ENCODE results near the gene FERMT1.

The FERMT1 gene, protein sequence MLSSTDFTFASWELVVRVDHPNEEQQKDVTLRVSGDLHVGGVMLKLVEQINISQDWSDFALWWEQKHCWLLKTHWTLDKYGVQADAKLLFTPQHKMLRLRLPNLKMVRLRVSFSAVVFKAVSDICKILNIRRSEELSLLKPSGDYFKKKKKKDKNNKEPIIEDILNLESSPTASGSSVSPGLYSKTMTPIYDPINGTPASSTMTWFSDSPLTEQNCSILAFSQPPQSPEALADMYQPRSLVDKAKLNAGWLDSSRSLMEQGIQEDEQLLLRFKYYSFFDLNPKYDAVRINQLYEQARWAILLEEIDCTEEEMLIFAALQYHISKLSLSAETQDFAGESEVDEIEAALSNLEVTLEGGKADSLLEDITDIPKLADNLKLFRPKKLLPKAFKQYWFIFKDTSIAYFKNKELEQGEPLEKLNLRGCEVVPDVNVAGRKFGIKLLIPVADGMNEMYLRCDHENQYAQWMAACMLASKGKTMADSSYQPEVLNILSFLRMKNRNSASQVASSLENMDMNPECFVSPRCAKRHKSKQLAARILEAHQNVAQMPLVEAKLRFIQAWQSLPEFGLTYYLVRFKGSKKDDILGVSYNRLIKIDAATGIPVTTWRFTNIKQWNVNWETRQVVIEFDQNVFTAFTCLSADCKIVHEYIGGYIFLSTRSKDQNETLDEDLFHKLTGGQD

DNA sequence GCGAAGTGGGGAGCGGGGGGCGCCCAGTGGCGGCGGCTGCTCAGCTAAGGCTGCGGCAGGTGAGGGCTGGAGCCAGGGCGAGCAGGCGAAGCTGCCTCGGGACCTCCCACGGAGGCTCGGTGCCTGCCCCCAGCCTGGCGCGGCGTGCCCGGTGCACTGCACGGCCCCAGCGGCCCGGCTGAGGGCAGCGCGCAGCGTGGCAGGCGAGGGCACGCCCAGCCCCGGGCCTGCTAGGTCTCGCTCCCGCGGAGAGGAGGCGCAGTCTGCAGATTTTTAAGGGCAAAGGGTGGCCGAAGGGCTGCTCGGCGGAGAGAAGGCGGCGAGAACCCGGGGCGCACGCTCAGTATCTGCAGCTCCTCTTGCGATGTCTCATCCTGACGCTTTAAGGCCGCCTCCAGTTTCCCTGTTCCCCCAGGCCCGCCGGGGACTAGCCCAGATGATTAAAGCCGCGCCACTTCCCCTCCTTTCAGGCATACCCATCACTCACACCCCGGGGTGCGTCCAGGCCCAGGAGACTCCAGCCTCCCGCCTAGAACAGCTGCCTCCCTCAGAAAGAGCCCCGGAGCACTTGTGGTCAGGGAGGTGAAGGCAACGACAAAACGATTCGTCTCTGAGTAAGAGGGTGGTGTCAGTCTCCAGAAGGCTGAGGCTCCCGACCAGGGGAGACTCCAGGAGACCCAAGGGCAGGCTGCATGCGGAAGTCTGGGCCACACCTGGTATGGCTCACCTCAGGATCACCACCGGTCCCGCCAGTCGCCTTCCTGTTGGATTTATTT, at the start of gene FERMT1:
TSS of gene FERMT1 (minus strand) at position 158 of the 776 bp plus-strand sequence. CDS start 3,476 bp downstream, outside the sequence.
- DNase-seq = peak; percentile 61

DNA sequence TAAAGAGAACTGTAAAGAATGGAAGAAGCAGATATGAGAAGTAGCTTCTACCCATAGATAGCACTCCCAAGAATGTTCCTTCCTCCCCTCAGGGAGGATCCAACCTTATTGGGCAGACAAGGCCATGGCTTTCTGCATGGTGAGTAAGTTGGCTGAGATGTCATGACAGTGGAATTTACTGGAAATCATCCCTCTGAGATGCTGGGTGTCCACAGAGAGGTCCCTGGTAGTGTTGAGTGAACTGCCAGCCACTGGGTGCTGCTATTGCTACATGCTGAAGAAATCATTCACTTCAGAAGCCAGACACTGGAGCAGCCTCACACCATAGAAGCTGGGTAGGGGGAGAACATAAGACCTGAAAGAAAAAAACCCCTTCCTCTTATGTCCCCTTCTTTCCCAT, 46.4 kb upstream of the FERMT1 start:
- no peak for DNase-seq

DNA sequence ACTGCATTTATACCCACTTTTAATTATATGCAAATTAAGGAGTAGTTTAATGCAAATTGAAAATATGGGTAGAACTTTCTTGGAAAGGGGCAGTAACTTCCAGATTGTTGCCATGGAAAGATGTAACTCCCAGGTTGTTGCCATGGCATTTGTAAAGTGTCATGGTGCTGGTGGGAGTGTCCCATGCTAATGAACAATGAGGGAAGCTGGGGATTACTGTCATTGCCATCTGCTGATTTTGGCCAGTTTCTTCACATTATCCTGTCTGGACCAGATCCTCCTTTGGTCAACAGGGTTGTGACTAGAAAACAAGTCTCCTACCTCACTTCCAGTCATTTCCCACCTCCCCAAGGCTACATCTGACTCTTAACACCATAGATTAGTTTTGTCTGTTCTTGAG, 45.4 kb upstream of the FERMT1 start:
- DNase-seq = no peak

DNA sequence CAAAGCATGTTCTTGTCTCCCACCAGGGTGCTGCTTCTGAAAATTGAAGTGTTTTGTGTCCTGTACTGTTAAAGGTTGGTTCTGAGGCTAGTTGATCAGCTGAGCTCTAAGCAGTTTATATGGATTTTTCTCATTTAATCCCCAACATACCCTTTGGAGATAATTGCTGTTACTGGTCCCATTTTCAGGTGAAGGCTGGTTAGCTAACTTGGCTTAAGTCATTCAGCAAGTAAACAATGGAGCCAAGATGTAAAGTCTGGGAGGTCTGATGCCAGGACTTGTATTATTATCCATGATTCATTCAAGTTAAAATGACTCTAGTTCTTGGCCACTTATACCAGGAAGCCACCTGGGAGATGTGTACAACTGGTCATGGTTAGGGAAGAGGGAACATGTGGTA, 42.5 kb upstream of the FERMT1 start:
- no peak for DNase-seq

DNA sequence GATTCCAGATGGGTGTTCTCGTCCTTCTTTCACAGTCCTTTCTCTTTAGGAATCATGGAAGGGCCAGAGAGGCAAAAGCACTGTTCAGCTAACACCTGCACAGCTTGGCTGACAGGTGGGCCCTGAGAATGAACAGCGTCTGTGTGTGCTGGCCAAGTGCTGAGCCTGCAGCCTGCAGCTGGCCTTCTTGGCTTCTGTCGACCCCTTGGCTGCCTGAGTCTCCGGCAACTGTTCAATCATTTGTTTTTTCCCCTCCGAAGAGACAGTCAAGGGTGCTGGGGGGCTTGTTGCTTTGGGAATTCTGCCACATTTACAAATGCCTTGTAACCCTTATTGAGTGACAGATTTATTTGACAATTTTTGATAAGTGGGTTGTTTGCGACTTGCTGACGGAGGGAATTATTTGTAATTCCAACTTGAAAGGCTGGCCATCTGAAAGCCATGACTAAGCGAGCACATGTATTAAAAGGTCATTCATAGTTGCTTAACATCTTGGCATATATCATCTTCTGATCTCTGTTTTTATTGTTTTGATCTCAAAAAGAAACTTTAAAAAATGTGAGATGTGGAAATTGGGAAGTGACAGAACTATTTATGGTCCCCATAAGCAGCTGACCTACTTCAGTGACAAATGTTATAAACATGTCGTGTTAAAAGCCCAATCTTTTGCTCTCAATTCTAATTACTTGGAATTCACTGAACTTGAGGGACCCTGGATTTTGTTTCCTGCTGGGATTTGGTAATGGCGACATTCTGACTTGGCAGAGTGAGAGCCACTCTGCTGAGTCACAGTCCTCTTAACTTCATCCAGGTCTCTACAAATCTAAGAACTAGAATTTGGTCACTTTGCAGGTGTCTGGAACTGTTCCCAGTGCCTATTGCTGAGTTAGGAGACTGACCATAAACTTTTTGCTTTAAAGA, 41.9 kb upstream of the FERMT1 start:
- no peak for DNase-seq

DNA sequence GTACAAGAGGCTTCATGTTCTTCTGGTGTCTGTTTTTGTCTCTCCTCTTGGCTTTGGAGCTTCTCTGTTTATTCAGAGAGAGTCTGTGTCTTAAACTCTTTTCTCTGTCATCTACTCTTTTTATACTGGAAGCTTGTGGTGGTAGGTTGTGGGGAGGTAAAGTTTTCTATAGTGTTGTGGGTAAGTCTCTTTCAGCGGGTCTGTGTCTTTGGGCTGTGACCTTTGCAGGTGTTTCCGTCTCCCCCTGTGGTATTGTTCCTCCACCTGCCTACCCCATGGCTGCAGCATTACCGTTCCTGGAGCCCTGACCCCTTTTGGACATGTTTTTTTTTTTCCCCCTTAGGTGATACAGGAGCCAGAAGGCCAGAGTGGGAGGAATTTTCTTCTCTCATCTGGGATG, 37.9 kb upstream of the FERMT1 start:
- no peak for DNase-seq

DNA sequence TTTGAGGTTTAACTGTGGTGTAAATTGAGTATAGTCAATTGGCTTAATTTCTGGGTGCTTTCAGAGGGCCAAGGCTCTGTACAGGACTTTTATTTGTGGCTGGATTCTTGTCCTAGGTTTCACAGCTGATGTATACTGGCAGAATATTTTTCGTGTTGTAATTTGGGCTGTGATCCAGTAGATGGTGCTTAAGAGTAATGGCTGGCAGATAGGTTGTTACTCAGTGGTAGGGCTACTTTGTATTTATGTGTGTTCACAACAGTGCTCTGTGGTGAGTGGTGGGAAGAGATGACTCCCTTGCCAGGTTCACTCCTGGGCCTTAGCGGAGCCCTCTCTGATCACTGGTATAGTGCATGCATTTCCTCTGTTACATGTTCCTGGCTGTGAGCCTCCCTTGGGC, 34.5 kb upstream of the FERMT1 start:
- no peak for DNase-seq

DNA sequence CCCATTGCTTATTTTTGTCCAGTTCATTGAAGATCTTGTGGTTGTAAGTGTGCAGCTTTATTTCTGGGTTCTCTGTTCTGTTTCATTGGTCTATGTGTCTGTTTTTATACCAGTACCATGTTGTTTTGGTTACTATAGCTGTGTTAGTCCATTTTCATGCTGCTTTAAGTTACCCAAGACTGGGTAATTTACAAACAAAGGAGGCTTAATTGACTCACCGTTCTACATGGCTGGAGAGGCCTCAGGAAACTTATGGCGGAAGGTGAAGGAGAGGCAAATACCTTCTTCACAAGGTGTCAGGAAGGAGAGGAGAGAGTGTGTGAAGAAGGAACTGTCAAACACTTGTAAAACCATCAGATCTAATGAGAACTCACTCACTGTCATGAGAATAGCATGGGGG, 29.9 kb upstream of the FERMT1 start:
- peak; percentile 43 for DNase-seq

DNA sequence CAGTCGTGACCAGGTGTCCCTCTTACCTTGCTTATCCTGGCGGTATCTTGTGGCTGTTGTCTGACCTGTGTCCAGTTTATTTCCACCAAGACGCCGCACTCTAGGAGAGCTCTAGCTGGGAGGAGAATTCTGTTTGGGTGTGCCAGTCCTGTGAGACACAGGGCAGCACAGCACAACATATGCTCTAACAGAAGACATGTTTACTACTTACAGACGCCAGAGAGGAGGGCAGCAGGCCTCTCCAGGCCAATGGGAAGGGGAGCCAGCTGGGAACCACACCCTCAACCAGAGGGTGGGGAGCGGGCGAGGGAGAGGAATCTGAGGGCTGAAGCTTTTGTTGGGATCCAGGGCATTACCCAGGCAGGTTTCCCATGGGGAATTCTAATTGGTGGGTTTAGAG, 25.2 kb upstream of the FERMT1 start:
- no peak for DNase-seq

DNA sequence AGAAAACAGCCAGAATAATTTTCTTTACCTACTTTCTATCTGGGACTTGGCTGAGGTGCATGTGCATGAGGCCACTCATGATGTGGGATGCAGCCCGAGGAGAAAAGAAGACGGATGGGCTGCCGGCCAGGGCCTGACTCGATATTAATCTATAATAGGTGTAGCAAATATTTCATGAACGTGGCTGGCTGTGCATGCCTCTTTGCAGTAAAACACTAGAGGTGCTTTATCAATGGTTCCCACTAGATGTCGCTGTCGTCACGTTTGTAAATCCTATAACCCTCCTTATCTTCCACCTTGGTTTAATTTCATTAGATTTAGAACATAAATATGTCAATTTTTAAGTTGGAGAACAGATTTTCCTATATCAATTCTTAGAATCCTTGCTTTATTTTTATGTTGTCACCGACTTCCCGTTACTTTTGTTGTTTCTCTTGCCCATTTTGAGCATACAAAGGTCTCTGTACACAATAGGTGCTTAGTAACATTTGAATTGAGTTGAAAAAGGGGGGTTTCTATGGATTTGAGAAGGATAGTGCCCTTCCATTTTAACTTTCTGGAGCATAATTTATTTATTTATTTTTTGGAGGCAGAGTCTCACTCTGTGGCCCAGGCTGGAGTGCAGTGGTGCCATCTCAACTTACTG, 19.6 kb upstream of the FERMT1 start:
- DNase-seq = peak; percentile 74

DNA sequence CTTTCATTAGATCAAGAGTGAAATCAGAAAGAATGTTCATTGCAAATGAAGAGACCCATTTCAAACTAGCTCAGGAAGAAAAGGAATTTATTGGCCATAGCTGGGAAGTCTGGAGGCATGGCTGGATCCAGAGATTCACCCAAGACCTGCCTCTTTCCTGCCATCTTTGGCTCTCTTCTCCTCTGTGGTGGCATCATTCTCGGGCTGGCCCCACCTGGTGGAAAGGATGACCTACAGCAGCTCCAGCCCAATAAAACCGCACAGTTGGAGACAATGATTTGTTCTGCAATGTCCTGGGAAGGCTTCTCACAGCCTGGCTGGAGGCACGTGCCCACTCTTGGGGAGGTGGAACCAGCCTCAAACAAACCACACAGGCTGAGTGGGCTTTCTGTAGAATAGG, 18.1 kb upstream of the FERMT1 start:
- DNase-seq = no peak

DNA sequence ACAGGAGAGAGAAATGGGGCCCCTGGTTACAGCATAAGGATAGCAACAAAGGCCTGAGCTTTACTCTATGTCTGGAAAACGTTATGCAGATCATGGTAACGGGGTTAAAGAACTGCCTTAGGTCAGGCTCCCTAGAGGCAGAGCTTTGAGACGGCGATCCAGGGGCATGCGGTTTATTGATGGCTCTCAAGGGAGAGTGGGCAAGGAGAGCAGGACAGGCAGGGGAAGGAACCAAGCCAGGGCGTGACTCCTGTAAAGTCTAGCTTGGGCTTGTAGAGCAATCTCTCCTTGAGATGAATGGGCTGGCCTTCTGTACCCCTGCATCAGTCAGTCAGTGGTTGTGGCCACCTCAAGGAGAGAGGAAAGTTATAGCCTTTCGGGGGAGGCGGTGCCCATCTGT, 12.5 kb upstream of the FERMT1 start:
- no peak for DNase-seq

DNA sequence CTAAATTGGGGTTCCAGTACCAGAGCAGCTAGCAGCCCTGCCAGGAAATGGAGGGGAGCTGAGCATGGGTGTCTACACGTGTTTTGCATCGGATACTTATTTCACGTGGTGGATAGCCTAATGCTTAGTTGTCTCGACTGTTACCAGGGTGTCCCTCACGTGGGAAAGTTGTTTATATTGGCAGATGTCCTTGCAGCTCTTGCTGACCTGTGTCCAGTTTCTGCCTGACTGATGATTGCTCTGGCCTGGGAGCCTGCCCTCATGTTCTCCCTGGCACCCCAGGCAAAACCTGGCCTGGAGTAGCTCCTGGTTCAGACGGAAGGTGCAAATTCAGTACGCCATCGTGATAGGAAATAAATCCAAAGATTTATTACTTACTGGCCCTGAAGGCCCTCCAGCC, 11.8 kb upstream of the FERMT1 start:
- DNase-seq = no peak

DNA sequence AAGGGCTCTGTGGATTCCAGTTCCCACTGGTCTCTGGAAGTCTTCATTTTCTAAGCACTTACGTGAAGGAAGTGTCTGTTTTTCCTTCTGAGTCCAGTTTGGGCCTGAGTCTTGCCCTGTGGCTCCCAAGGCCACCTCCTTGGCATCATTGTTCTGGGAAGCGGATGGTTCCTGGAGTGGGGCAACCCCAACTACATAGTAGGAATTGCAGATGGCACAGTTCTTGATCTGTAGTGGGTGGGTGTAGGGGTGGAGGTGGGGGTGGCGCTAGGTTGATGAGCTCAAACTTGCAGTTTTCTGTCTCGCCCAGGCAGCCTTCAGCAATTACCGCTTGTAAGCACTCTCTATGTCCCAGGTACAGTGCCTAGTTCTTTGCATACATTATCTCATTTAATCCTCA, 7.2 kb upstream of the FERMT1 start:
- DNase-seq = no peak

DNA sequence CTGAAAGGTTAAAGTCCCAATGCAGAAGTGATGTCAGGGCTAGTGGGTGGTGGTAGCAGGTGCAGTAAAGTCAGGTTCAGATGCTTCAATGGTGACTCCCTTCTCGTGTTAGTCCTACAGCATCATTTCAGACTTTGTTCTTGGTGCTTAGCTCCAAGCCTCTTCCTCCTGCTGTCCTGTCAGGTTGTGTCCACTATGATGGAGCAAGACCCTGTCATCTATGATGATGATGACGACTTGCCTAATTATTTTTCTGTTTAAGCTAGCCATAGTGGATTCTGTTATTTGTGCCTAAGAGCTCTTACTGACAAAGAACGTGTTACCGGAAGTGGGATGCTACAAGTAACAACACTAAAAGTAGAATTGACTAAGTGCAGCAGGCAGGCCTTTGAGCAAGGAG, 5.0 kb upstream of the FERMT1 start:
- no peak for DNase-seq

DNA sequence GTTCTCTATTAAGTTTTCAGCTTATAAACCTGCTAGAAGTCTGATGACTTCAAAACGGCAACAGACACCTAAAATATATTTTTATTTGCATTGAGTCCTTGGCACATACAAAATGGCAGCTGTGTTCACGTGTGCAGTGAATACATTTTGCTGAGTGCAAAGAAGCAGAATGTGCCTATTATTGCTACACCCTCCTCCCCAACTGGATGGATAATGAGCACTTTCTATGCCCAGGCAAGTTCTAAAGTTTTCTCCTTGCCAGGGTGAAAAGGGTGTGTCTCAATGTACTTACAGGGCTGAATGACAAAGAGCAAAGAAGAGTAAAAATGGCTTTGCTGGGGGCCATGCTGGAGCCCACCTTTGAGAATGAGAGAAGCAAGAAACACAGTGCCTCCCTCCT, 4.0 kb upstream of the FERMT1 start:
- DNase-seq = no peak

DNA sequence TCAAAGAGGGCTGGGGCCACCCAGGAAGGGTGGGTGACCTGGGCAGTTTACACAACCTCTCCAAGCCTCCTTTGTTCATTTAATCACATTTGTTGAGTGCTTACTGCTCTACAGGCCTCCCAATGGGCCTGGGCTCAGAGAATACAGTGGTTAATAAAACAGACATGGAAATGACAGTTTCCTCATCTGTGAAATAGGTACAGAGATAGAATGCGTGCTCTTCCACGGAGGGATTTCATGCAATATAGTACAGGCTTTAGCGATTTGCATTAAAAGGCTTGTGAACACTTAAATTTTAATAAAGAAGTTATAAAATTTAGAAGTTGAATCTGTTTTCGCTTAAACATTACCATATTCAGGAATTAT, 802 bp upstream of the FERMT1 start:
- no peak for DNase-seq

DNA sequence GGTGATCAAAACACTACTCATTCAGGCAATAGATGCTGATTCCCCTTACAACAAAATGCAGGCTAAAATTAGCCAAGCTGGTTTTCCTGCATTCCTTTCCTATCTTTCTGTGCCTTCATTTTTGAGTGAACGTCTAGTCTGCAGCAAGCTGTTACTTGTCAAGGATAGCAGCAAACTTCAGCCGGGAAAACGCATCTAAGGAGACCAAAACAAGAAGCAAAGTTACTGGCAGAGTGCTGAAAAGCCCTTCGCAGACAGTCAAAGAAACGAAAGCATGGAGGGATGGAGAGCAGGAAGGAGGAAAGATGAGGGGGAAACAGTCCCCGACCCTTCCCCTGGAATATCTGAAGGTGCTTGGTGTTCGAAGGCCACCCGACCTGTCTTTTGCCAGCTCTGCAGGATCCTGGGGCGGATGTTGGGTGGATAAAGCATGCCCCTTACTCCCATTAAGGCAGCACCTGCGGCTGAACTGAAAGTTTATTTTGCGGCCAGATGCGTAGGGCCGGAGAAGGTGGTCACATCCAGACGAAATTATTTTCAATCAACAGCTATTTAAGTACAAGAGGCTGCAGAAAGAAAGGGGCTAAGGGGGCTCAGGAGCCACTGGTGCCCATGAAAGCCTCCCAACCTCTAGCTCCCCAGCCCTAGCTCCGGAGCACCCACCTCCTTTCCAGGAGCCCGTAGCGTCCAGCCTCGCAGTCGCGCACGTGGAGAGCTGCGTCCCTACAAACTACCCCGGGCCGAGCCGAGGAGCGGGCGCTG, 538 bp downstream of the FERMT1 start:
- peak; percentile 8 for DNase-seq

DNA sequence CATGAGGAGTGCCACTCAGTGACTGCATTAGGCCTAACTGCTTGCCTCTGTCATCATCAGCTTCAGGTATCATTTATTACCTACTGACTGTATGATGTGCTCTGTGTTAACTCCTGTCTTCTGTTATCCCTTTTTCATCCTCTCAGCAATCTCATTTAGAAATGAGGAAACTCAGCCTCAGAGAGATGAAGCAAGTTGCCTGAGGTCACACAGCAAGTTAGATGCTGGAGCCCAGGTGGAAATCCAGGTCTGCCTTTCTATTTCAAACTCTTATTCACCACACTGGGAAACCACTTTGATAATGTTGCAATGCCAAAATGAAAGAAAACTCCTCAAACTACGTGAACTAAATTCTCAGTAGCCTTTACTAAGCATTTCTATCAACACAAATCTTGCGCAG, 1.3 kb downstream of the FERMT1 start:
- no peak for DNase-seq

DNA sequence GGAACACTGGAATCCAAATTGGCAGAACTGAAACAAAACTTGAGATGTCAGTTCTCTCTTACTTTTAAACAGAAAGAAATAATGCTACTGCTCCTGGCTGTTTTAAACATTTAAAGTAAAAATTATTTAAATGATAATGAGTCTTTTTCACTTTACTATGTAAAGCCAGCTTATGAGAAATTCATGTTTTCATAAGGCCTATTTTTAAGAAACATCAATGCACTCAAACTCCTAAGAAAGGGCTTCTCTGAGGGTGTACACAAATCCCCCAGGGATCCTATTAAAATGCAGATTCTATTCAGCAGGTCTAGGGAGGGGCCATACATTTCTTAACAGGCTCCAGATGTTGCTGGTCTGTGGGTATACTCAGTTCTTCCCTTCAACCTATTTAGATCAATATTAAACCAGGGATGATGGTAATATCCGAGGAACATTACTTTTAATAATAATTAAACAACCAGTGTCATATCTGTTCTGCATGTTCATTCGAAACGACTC, 2.3 kb downstream of the FERMT1 start:
- no peak for DNase-seq

DNA sequence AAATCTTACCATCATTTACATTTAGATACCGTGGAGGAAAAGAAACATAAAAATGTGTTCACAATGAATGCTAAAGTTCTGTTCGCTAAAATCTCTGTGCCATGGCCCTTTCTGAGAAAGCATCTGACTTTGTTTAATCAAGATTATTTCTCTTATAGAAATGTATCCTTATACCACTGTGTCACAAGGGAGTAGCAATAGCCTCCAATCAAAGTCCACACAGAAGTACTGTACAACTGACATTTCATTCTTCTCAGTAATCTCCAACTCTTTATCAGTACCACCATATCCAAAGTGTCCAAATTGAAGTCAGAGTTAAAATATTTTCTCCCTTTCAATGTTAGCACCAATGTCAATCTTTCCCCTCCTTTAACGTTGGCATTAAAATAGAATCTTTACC, 6.1 kb downstream of the FERMT1 start:
- no peak for DNase-seq
